OCI-LY1 (cell line): Measurements from ENCODE around the gene FHL2.

Source experiments
- H2AFZ ChIP-seq: fragments of 200-600 bp; sonication (generic), shearing (Covaris generic); 2 replicates; pipeline ENCODE4 v1.6.0; 2014; ENCODE audit warnings: antibody characterized with exemption, mild to moderate bottlenecking, low read length
- H3F3A ChIP-seq: fragments of 200-600 bp; sonication (generic), shearing (Covaris generic); 2 replicates; pipeline ENCODE4 v1.6.0; 2014; ENCODE audit warnings: mild to moderate bottlenecking, antibody characterized with exemption, low read length, moderate library complexity; ENCODE audit not compliant: insufficient read depth
- H3K27ac ChIP-seq: fragments of 200-600 bp; sonication (generic); 2 replicates; pipeline ENCODE4 v1.5.1; 2014; ENCODE audit warnings: low read length, mixed run types, mild to moderate bottlenecking, low read depth; ENCODE audit not compliant: poor library complexity, severe bottlenecking
- H3K27me3 ChIP-seq: fragments of 200-600 bp; sonication (generic); 2 replicates; pipeline ENCODE4 v1.6.0; 2014; ENCODE audit warnings: antibody characterized with exemption, mild to moderate bottlenecking, low read length, moderate library complexity; ENCODE audit not compliant: insufficient read depth
- H3K36me3 ChIP-seq: fragments of 200-600 bp; sonication (generic); 2 replicates; pipeline ENCODE4 v1.6.1; 2014; ENCODE audit warnings: mild to moderate bottlenecking, antibody characterized with exemption, low read length, moderate library complexity, mixed read lengths; ENCODE audit not compliant: insufficient read depth
- H3K4me1 ChIP-seq: fragments of 200-600 bp; sonication (generic); 2 replicates; pipeline ENCODE4 v1.5.1; 2014; ENCODE audit warnings: mild to moderate bottlenecking, low read length, moderate library complexity; ENCODE audit not compliant: insufficient read depth, severe bottlenecking
- H3K4me2 ChIP-seq: fragments of 200-600 bp; sonication (generic), shearing (Covaris generic); 2 replicates; pipeline ENCODE4 v1.6.1; 2014; ENCODE audit warnings: low read length
- H3K4me3 ChIP-seq: fragments of 200-600 bp; sonication (generic); 2 replicates; pipeline ENCODE4 v1.5.1; 2014; ENCODE audit warnings: low read length, low read depth, mild to moderate bottlenecking, mixed read lengths; ENCODE audit not compliant: poor library complexity, severe bottlenecking
- H3K79me2 ChIP-seq: fragments of 200-600 bp; shearing (Covaris generic); 2 replicates; pipeline ENCODE4 v1.6.1; 2016; ENCODE audit warnings: mixed run types, low read length, mixed read lengths; ENCODE audit not compliant: insufficient read depth
- H3K9ac ChIP-seq: fragments of 200-600 bp; sonication (generic), shearing (Covaris generic); 2 replicates; pipeline ENCODE4 v1.6.1; 2014; ENCODE audit warnings: mild to moderate bottlenecking, low read length, mixed read lengths
- H3K9me2 ChIP-seq: fragments of 200-600 bp; sonication (generic), shearing (Covaris generic); 2 replicates; pipeline ENCODE4 v1.6.1; 2014; ENCODE audit warnings: low read depth, mild to moderate bottlenecking, low read length, mixed read lengths
- H3K9me3 ChIP-seq: fragments of 200-600 bp; shearing (Covaris generic); 2 replicates; pipeline ENCODE4 v1.6.1; 2014; ENCODE audit warnings: low read length, mixed read lengths
- H4K20me1 ChIP-seq: fragments of 200-600 bp; sonication (generic), shearing (Covaris generic); 2 replicates; pipeline ENCODE4 v1.6.0; 2016; ENCODE audit warnings: mild to moderate bottlenecking, low read length; ENCODE audit not compliant: insufficient read depth
- EZH2 ChIP-seq: fragments of 200-600 bp; sonication (generic), shearing (Covaris generic); IDR thresholded peaks from 2 replicates; pipeline ENCODE4 v1.8.0; 2017; ENCODE audit warnings: borderline replicate concordance, mixed run types, mild to moderate bottlenecking, antibody characterized with exemption, low read length, moderate library complexity, mixed read lengths
- TF ChIP-seq, protein P1 (sequence below): fragments of 200-600 bp; sonication (generic), shearing (Covaris generic); IDR thresholded peaks from 2 replicates; pipeline ENCODE4 v1.5.1; 2017; ENCODE audit warnings: mild to moderate bottlenecking, antibody characterized with exemption, low read length, moderate library complexity, mixed read lengths

FHL2 gene

DNA sequence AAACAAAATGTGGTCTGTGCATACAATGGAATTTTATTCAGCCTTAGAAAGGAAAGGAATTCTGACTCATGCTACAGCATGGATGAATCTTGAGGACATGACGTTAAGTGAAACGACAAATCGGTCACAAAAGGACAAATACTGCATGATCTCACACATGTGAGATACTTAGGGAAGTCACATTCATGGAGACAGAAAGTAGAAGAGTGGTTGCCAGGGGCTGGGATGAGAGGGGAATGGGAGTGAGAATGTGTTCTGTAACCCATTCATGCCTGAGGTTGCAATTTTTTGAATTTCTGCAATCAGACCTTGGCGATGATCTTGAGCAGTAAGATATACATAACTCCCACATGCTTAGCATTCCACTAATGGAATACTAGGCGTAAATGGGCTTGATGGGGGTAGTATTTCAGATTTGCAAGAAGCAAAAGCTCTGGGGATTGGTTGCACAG, 22.0 kb downstream of the FHL2 start:
- H3K4me1 ChIP-seq, result no peaks in the 10 kb centered on the region

GRCh38 chr2:105376010-105376409, 22.8 kb downstream of the FHL2 start:
- no peaks in the 10 kb centered on the region for H4K20me1 ChIP-seq
- H3K9me3 ChIP-seq, result no peaks in the 10 kb centered on the region
- no peak overlapping the region for H2AFZ ChIP-seq
- H3F3A ChIP-seq, result no peaks in the 10 kb centered on the region
- no peaks in the 10 kb centered on the region for H3K79me2 ChIP-seq
- no peaks in the 10 kb centered on the region for H3K4me1 ChIP-seq
- TF ChIP-seq, protein P1, sequence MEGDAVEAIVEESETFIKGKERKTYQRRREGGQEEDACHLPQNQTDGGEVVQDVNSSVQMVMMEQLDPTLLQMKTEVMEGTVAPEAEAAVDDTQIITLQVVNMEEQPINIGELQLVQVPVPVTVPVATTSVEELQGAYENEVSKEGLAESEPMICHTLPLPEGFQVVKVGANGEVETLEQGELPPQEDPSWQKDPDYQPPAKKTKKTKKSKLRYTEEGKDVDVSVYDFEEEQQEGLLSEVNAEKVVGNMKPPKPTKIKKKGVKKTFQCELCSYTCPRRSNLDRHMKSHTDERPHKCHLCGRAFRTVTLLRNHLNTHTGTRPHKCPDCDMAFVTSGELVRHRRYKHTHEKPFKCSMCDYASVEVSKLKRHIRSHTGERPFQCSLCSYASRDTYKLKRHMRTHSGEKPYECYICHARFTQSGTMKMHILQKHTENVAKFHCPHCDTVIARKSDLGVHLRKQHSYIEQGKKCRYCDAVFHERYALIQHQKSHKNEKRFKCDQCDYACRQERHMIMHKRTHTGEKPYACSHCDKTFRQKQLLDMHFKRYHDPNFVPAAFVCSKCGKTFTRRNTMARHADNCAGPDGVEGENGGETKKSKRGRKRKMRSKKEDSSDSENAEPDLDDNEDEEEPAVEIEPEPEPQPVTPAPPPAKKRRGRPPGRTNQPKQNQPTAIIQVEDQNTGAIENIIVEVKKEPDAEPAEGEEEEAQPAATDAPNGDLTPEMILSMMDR, result no peak
- no peak for TF ChIP-seq EZH2
- no peak overlapping the region for H3K9ac ChIP-seq
- no peak overlapping the region for H3K27ac ChIP-seq
- H3K4me3 ChIP-seq, result no peak overlapping the region
- H3K27me3 ChIP-seq, result peaks cover 12% of the 10 kb centered on the region; the same call in 1 of the 2 replicates
- H3K9me2 ChIP-seq, result no peaks in the 10 kb centered on the region
- H3K4me2 ChIP-seq, result no peak overlapping the region
- no peaks in the 10 kb centered on the region for H3K36me3 ChIP-seq

More for the DNA sequence above, 22.0 kb downstream of the FHL2 start:
- Histone ChIP-seq H3K27me3 (peaks cover 13% of the 10 kb centered on the region; the same call in 1 of the 2 replicates), H3K27ac (no peak overlapping the region), H3K4me3 (no peak overlapping the region), H3K9me2 (no peaks in the 10 kb centered on the region), H3K79me2 (no peaks in the 10 kb centered on the region), H4K20me1 (no peaks in the 10 kb centered on the region), H3F3A (no peaks in the 10 kb centered on the region), H3K9ac (no peak overlapping the region), H3K36me3 (no peaks in the 10 kb centered on the region), H3K4me2 (no peak overlapping the region), H3K9me3 (no peaks in the 10 kb centered on the region), H2AFZ (no peak overlapping the region)
- TF ChIP-seq, protein P1, result no peak
- no peak for TF ChIP-seq EZH2

GRCh38 chr2:105375001-105375561, 23.8 kb downstream of the FHL2 start:
- Histone ChIP-seq H3K9me3 (no peaks in the 10 kb centered on the region), H3K9ac (no peak overlapping the region), H3K4me3 (no peak overlapping the region), H3K4me2 (no peak overlapping the region), H3F3A (no peaks in the 10 kb centered on the region), H3K27me3 (0 out of 2 replicates have a peak, but pooled peaks cover 10% of the 10 kb centered on the region), H4K20me1 (no peaks in the 10 kb centered on the region), H3K79me2 (no peaks in the 10 kb centered on the region), H3K4me1 (peaks cover 2% of the 10 kb centered on the region), H3K36me3 (no peaks in the 10 kb centered on the region), H3K9me2 (no peaks in the 10 kb centered on the region), H2AFZ (no peak overlapping the region), H3K27ac (no peak overlapping the region)
- TF ChIP-seq EZH2, result no peak
- TF ChIP-seq, protein P1, result no peak
